Retinal pigment epithelial cell (primary cell): ENCODE results near the gene POLR1A.

ENCODE experiments used
- DNase-seq: peaks from one replicate; pipeline ENCODE4 v3.0.0-alpha.2; 2010; ENCODE audit warnings: low read depth
- H3K4me3 ChIP-seq: 2 replicates; pipeline ENCODE4 v1.5.1; 2011; ENCODE audit warnings: mild to moderate bottlenecking, low read length, control low read depth, moderate library complexity
- TF ChIP-seq, protein P1 (sequence below): conservative IDR thresholded peaks from 2 replicates; pipeline ENCODE4 v1.5.1; 2011; ENCODE audit warnings: low read depth, low read length, control low read depth, inconsistent platforms

Gene POLR1A

DNA sequence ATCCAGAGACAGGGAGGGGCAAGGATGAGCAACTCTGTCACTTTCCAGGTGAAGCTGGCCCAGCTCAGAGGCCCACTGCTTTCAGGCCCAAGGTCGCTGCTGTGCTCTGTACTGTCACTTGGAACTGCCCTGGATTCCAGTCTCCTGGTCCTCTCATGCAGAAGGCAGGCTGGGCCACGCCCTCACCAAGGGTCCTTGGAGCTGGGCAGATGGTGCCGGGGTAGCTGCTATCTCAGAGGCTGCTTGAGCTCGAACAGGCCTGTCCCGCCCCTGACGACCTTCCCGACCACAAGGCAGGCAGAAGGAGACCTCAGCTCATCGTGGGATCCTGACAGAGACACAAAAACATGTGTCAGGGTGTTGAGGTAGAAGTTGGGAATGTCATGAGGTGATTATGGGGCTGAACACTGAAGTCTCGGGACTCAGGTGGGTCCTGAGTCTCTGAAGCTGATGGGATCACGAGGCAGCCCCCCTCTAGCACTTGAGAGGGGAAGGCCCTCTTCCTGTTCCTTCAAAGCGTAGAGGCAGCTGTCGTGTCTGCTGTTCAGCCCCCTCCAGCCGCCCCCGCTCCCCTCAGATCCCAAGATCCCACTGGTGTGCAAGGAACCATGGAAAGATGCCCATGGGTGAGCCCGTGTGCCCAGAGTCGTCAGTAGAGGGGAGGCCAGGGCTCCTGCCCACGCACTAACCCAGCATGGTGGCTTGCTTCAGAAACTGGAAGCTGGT is 78.3 kb downstream of the POLR1A start:
- TF ChIP-seq, protein P1, sequence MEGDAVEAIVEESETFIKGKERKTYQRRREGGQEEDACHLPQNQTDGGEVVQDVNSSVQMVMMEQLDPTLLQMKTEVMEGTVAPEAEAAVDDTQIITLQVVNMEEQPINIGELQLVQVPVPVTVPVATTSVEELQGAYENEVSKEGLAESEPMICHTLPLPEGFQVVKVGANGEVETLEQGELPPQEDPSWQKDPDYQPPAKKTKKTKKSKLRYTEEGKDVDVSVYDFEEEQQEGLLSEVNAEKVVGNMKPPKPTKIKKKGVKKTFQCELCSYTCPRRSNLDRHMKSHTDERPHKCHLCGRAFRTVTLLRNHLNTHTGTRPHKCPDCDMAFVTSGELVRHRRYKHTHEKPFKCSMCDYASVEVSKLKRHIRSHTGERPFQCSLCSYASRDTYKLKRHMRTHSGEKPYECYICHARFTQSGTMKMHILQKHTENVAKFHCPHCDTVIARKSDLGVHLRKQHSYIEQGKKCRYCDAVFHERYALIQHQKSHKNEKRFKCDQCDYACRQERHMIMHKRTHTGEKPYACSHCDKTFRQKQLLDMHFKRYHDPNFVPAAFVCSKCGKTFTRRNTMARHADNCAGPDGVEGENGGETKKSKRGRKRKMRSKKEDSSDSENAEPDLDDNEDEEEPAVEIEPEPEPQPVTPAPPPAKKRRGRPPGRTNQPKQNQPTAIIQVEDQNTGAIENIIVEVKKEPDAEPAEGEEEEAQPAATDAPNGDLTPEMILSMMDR: no peak
- no peak for DNase-seq
- H3K4me3 ChIP-seq: no peak overlapping the region

DNA sequence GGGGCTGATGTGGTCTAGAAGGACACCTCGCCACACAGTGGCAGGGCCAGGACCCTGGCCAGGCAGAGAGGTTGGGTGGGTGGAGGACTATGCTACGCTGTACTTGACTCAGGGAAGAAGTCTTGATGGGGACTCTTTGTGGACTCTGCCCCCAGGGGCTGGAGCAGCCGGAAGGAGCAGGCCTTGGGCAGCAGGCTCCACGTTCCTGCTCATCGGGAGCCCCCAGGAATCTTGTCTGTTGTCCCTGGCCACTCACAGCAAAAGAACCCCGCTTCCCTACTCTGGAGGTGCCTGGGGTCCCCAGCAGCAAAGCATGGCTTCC is 79.0 kb downstream of the POLR1A start:
- TF ChIP-seq, protein P1: no peak
- no peak overlapping the region for H3K4me3 ChIP-seq
- no peak for DNase-seq

DNA sequence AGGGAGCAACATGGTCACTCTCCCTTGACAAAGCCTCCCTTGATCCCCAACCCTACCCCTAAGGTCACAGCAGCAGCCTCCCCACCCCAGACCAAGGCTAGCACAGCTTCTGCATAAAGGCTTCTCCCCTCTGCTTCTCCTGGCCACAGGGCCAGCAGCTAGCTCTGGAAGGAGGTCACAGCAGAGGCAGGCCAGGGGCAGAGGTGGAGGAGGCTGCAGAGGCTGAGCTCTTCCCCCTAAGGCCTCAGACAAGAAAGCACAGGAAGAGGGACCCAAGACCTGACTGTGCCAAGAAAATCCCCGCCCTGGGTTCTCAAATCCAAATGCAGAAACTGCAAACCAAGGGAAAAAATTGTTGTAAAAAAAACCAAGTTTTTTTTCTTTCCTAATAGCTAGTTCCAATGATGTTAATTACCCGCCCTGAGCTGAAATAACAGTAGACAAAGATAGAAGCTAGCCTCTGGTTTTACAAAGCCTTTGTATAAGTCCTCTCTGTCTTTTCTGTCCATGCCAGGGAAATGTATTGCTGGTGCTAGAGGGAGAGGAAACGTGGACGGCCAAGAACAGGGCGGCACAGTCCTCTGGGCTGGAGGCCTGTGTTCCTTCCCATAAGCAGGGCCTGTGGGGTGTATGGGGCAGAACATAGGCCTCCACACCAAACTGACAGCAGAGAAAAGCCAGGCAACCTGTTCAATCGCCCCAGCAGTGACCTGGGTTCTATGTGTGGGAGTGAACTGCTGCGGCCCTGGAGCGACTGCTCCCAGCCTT is 79.5 kb downstream of the POLR1A start:
- H3K4me3 ChIP-seq: no peak overlapping the region
- TF ChIP-seq, protein P1: no peak
- DNase-seq: no peak

DNA sequence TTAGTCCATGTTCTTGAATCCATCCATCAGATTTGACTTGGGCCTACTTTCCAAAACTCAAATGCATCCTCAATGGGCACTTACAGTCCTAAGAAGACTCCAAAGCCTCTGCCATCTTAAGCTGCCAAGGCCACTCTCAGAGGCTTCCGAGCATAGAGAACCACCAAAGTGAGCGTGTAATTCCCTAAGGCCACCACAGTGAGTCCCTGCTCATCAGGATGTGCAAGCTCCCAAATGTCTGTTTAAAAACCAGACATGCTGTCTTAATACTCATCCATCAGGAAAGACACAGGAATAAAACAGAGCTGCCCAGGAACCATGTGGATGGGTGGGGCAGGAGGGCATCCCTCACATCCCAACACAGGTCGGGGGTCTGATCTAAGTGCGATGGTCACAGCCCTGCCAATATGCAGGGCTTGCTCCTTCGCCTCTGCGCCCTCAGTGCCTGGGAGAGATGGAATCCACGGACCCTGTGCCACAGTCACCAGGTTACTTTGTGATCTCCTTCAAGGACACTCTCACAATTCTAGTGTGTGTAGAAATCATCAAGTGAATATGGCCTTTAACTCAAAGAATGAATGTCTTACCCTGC is 80.4 kb downstream of the POLR1A start:
- H3K4me3 ChIP-seq: no peak overlapping the region
- DNase-seq: no peak
- TF ChIP-seq, protein P1: peak; percentile 18

DNA sequence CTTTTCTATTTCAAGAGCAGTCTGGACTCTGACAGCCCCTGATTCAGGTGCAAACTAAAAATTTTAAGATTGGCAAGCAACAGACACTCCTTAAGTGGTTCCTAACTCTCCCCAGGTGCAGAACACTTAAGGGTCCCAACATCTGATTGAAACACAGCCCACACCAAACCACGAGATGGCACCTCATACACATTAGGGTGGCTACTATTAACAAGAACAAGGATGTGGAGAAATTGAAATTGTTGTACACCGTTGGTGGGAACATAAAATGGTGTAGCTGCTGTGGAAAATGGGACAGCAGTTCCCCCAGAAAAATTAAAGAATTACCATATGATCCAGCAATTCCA is 82.3 kb downstream of the POLR1A start:
- TF ChIP-seq, protein P1: no peak
- no peak for DNase-seq
- H3K4me3 ChIP-seq: no peak overlapping the region

DNA sequence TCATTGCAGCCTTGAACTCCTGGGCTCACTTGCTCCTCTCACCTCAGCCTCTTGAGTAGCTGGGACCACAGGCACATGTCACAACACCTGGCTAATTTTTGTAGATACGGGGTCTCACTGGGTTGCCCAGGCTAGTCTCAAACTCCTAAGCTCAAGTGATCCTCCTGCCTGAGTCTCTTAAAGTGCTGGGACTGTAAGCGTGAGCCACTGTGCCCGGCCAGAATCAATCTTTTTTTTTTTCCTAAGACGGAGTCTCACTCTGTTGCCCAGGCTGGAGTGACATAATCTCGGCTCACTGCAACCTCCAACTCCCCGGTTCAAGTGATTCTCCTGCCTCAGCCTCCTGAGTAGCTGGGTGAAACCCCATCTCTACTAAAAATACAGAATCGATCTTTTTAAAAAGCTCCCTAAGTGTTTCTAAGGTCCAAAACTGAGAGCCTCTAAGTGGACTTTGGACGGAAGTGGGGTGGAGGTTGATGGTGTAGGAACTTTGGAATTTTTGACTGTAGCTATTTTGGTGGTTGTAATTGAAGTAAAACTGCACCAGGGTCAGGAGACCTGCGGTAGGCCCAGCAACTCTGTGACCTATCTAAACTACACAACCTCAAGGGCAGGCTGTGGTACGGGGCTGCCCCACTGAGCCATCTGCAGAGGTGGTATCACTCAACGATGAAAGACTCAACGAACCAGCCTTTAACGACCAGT is 82.9 kb downstream of the POLR1A start:
- no peak overlapping the region for H3K4me3 ChIP-seq
- no peak for DNase-seq
- TF ChIP-seq, protein P1: no peak
